GM23338 (cell line): ENCODE results near the gene HDAC1. TPM values are rescaled to one million over a fixed set of nuclear protein-coding genes. Genes with fewer than 3 reads are reported as not detected.

Source experiments
- ATAC-seq: fragments of 200-7000 bp; cut with Tn5 transposase; 3 replicates; pipeline ENCODE4 v1.9.1; 2020
- DNase-seq: peaks from one replicate; pipeline ENCODE4 v3.0.0-alpha.2; 2015; ENCODE audit warnings: low spot score
- H2AFZ ChIP-seq: fragments of 200-600 bp; sonication (generic); 2 replicates; pipeline ENCODE4 v1.8.0; 2016; ENCODE audit warnings: antibody characterized with exemption, mild to moderate bottlenecking, moderate library complexity
- H3F3A ChIP-seq: fragments of 200-600 bp; sonication (generic); replicated peaks from 2 replicates; pipeline ENCODE4 v1.8.0; 2017; ENCODE audit warnings: antibody characterized with exemption, mixed run types, low read depth
- H3K27ac ChIP-seq: fragments of 200-600 bp; sonication (generic); 2 replicates; pipeline ENCODE4 v1.6.1; 2016; ENCODE audit warnings: low read depth
- H3K27me3 ChIP-seq: fragments of 200-600 bp; sonication (generic); 2 replicates; pipeline ENCODE4 v1.8.0; 2016; ENCODE audit warnings: mild to moderate bottlenecking, mixed run types, moderate library complexity; ENCODE audit not compliant: insufficient read depth
- H3K36me3 ChIP-seq: fragments of 200-600 bp; sonication (generic); 2 replicates; pipeline ENCODE4 v1.8.0; 2016; ENCODE audit warnings: mild to moderate bottlenecking; ENCODE audit not compliant: insufficient read depth
- H3K4me1 ChIP-seq: fragments of 200-600 bp; sonication (generic); 2 replicates; pipeline ENCODE4 v1.8.0; 2016; ENCODE audit warnings: mild to moderate bottlenecking, moderate library complexity; ENCODE audit not compliant: insufficient read depth
- H3K4me2 ChIP-seq: fragments of 200-600 bp; sonication (generic); 2 replicates; pipeline ENCODE4 v1.7.1; 2017; ENCODE audit warnings: mixed run types
- H3K4me3 ChIP-seq: fragments of 200-600 bp; sonication (generic); 2 replicates; pipeline ENCODE4 v1.6.1; 2016; ENCODE audit warnings: mixed run types
- H3K79me2 ChIP-seq: fragments of 200-600 bp; sonication (generic); replicated peaks from 2 replicates; pipeline ENCODE4 v1.8.0; 2017; ENCODE audit warnings: mild to moderate bottlenecking; ENCODE audit not compliant: insufficient read depth
- H3K9me2 ChIP-seq: fragments of 200-600 bp; sonication (generic); 2 replicates; pipeline ENCODE4 v1.8.0; 2017; ENCODE audit not compliant: insufficient read depth
- H4K20me1 ChIP-seq: fragments of 200-600 bp; sonication (generic); replicated peaks from 2 replicates; pipeline ENCODE4 v1.8.0; 2017; ENCODE audit warnings: mild to moderate bottlenecking; ENCODE audit not compliant: insufficient read depth
- H3K27ac Mint-ChIP-seq: 2 replicates; pipeline ENCODE4 v1.8.0; 2020; ENCODE audit warnings: inconsistent platforms, mild to moderate bottlenecking, moderate library complexity, mixed read lengths
- H3K27me3 Mint-ChIP-seq: 3 replicates; pipeline ENCODE4 v1.8.0; 2022; ENCODE audit warnings: low read depth, mild to moderate bottlenecking, moderate library complexity, mixed read lengths, inconsistent platforms; ENCODE audit not compliant: insufficient read depth, poor library complexity
- H3K36me3 Mint-ChIP-seq: 3 replicates; pipeline ENCODE4 v1.8.0; 2021; ENCODE audit warnings: low read depth, mild to moderate bottlenecking, inconsistent platforms, moderate library complexity, mixed read lengths
- H3K4me1 Mint-ChIP-seq: 3 replicates; pipeline ENCODE4 v1.8.0; 2020; ENCODE audit warnings: mild to moderate bottlenecking, inconsistent platforms, mixed read lengths
- H3K4me3 Mint-ChIP-seq: 3 replicates; pipeline ENCODE4 v1.8.0; 2021; ENCODE audit warnings: moderate library complexity, mild to moderate bottlenecking, inconsistent platforms, mixed read lengths
- H3K9me3 Mint-ChIP-seq: 3 replicates; pipeline ENCODE4 v1.8.0; 2020; ENCODE audit warnings: moderate library complexity, mild to moderate bottlenecking, inconsistent platforms, mixed read lengths
- CREB1 ChIP-seq: fragments of 250-450 bp; sonication (Bioruptor Pico); IDR thresholded peaks from 2 replicates; pipeline ENCODE4 v1.5.0; 2020; ENCODE audit warnings: low read depth, mild to moderate bottlenecking, moderate library complexity
- CTCF ChIP-seq, 2 experiments: fragments of 200-600 bp in 1 of 2; sonication (generic) in 1 of 2; conservative IDR thresholded peaks; 2 replicates each; pipeline versions ENCODE4 v1.5.1 to v1.6.1; 2016 to 2017; ENCODE audit warnings: antibody characterized with exemption in 2 of 2, low read depth in 2 of 2, mild to moderate bottlenecking in 2 of 2, moderate library complexity in 1 of 2
- ETS1 ChIP-seq: IDR thresholded peaks from 2 replicates; pipeline ENCODE4 v1.6.1; 2016; ENCODE audit warnings: antibody characterized with exemption
- EZH2 ChIP-seq: fragments of 200-600 bp; sonication (generic); IDR thresholded peaks from one replicate; pipeline ENCODE4 v1.8.0; 2017; ENCODE audit warnings: antibody characterized with exemption, mild to moderate bottlenecking, low read depth; ENCODE audit not compliant: unreplicated experiment
- EZH2phosphoT487 ChIP-seq: fragments of 200-600 bp; sonication (generic); IDR thresholded peaks from one replicate; pipeline ENCODE4 v1.8.1; 2018; ENCODE audit warnings: antibody characterized with exemption; ENCODE audit not compliant: unreplicated experiment
- JUNB ChIP-seq: IDR thresholded peaks from one replicate; pipeline ENCODE4 v1.6.1; 2016; ENCODE audit warnings: antibody characterized with exemption; ENCODE audit not compliant: unreplicated experiment
- NANOG ChIP-seq: IDR thresholded peaks from 2 replicates; pipeline ENCODE4 v1.6.1; 2016; ENCODE audit warnings: antibody characterized with exemption, borderline replicate concordance
- POLR2AphosphoS5 ChIP-seq: IDR thresholded peaks from 2 replicates; pipeline ENCODE4 v1.6.1; 2016; ENCODE audit warnings: antibody characterized with exemption, low read depth
- REST ChIP-seq: IDR thresholded peaks from one replicate; pipeline ENCODE4 v1.6.1; 2018; ENCODE audit warnings: antibody characterized with exemption; ENCODE audit not compliant: unreplicated experiment
- STAT1 ChIP-seq: IDR thresholded peaks from one replicate; pipeline ENCODE4 v1.6.1; 2016; ENCODE audit warnings: antibody characterized with exemption; ENCODE audit not compliant: unreplicated experiment
- ZNF114 ChIP-seq: fragments of 250-450 bp; sonication (Bioruptor Pico); IDR thresholded peaks from 2 replicates; pipeline ENCODE4 v1.5.0; 2020; ENCODE audit warnings: mild to moderate bottlenecking, moderate library complexity
- ZNF331 ChIP-seq: fragments of 250-450 bp; sonication (Bioruptor Pico); IDR thresholded peaks from 2 replicates; pipeline ENCODE4 v1.5.0; 2020; ENCODE audit warnings: low read depth, mild to moderate bottlenecking, moderate library complexity
- ZNF462 ChIP-seq: fragments of 250-450 bp; sonication (Bioruptor Pico); IDR thresholded peaks from 2 replicates; pipeline ENCODE4 v1.5.0; 2020; ENCODE audit warnings: mild to moderate bottlenecking, moderate library complexity
- polyA plus RNA-seq: library from polyadenylated mRNA; unstranded; fragments of >200 nt; fragmentation: Nextera tagmentation; extraction: Ambion mirVana; gene quantifications from 2 replicates; pipeline ENCODE4 v1.2.1, GENCODE V29; 2016
- total RNA-seq: library from RNA; depleted of rRNA; stranded (reverse); fragments of >200 nt; shearing (Covaris generic); gene quantifications from 2 replicates; pipeline ENCODE4 v1.2.3, GENCODE V29; 2014

Gene HDAC1
- total and polyA plus RNA-seq, 2 experiments from 2014 or later: 82.6 to 104 TPM

- DNase-seq: no peak
- H3K4me1 ChIP-seq: peaks cover 34% of the 10 kb centered on the region
- H3K4me1 Mint-ChIP-seq: peaks cover 49% of the 10 kb centered on the region
- H3K36me3 Mint-ChIP-seq: peaks cover 47% of the 10 kb centered on the region
- peak overlapping the region; percentile 96; the same call in 2 of the 3 replicates for H3K4me3 Mint-ChIP-seq
- H3K27me3 ChIP-seq: peaks cover 7% of the 10 kb centered on the region; the same call in 1 of the 2 replicates
- H2AFZ ChIP-seq: no peak overlapping the region
- peak overlapping the region; percentile 98 for H3K4me2 ChIP-seq
- H4K20me1 ChIP-seq: peaks cover 32% of the 10 kb centered on the region
- H3K9me3 Mint-ChIP-seq: peaks cover 5% of the 10 kb centered on the region; the same call in 2 of the 3 replicates
- H3K27ac ChIP-seq: peak overlapping the region; percentile 81; the same call in 1 of the 2 replicates
- no peaks in the 10 kb centered on the region; the same call in none of the 2 replicates for H3K36me3 ChIP-seq
- H3K4me3 ChIP-seq: peak overlapping the region; percentile 95
- no peaks in the 10 kb centered on the region for H3K9me2 ChIP-seq
- no peak; the same call in 2 of the 3 replicates for ATAC-seq
- peaks cover 42% of the 10 kb centered on the region for H3K27me3 Mint-ChIP-seq
- TF ChIP-seq NANOG: no peak
- no peak for TF ChIP-seq EZH2phosphoT487
- TF ChIP-seq POLR2AphosphoS5: no peak
- no peak for TF ChIP-seq ETS1
- TF ChIP-seq EZH2: no peak
- TF ChIP-seq STAT1: no peak
- TF ChIP-seq ZNF331: no peak
- TF ChIP-seq JUNB: no peak
- TF ChIP-seq ZNF114 (CRISPR knock-in tag): no peak
- no peak for TF ChIP-seq CTCF (conservative IDR thresholded peaks at IDR 0.05; ENCODE audit: low read depth in 2 of 2)
- TF ChIP-seq CREB1 (CRISPR knock-in tag): no peak
- TF ChIP-seq REST: no peak
- TF ChIP-seq ZNF462 (CRISPR knock-in tag): no peak
- no peak overlapping the region for H3K27ac Mint-ChIP-seq
- peaks cover 32% of the 10 kb centered on the region for H3F3A ChIP-seq
- H3K79me2 ChIP-seq: peaks cover 18% of the 10 kb centered on the region
Measured at GRCh38 chr1:32335535-32335789, 43.6 kb downstream of the HDAC1 start.
